ENCODE measurements around the gene AUTS2. TPM values are rescaled to one million over a fixed set of nuclear protein-coding genes. Genes with fewer than 3 reads are reported as not detected.

The AUTS2 gene
- total and polyA plus RNA-seq, 4 experiments from 2014 or later = 3.4 to 35.2 (median 25.5) TPM

GRCh38 chr7:70703785-70704184 is 1105.5 kb downstream of the AUTS2 start:
- Mint-ChIP-seq H3K4me3 (peak overlapping the region in 1 of 8 donors; percentile 17), H3K36me3 (peaks cover 2 to 12% of the 10 kb centered on the region in 2 donors), H3K9me3 (no peaks in the 10 kb centered on the region), H3K27me3 (no peaks in the 10 kb centered on the region), H3K4me1 (peaks cover 9 to 32% (median 18%) of the 10 kb centered on the region in 4 donors), H3K27ac (no peak overlapping the region)
- Histone ChIP-seq H3K4me1 (ENCODE audit: insufficient read depth, low read length) (peaks cover 11% of the 10 kb centered on the region), H3K4me3 (ENCODE audit: low read length in 2 of 2) (no peak overlapping the region), H3K27ac (ENCODE audit: low read depth, low read length) (no peak overlapping the region), H3K9me3 (ENCODE audit: control insufficient read depth in 1 of 2, low read length in 2 of 2) (no peaks in the 10 kb centered on the region), H3K27me3 (ENCODE audit: insufficient read depth, low read length) (no peaks in the 10 kb centered on the region), H3K36me3 (ENCODE audit: insufficient read depth, low read length) (no peaks in the 10 kb centered on the region)
- DNase-seq = no peak
- ChIA-PET CTCF (ENCODE audit: partially characterized antibody) (interaction anchor here (1.5 kb wide), 1 partner anchor 8 kb away, joined by 4 read pairs; no protein-coding TSS in a partner anchor), POLR2A (ENCODE audit: partially characterized antibody) (no interaction called here)
- intact Hi-C loops (cut with micrococcal nuclease) = no loop called here

GRCh38 chr7:70704831-70705346 is 1106.6 kb downstream of the AUTS2 start:
- no peaks in the 10 kb centered on the region for H3K27me3 Mint-ChIP-seq
- Histone ChIP-seq H3K27me3 (ENCODE audit: insufficient read depth, low read length) (no peaks in the 10 kb centered on the region), H3K27ac (ENCODE audit: low read depth, low read length) (no peak overlapping the region), H3K36me3 (ENCODE audit: insufficient read depth, low read length) (no peaks in the 10 kb centered on the region), H3K9me3 (ENCODE audit: control insufficient read depth in 1 of 2, low read length in 2 of 2) (no peaks in the 10 kb centered on the region), H3K4me3 (ENCODE audit: low read length in 2 of 2) (no peak overlapping the region), H3K4me1 (ENCODE audit: insufficient read depth, low read length) (peaks cover 11% of the 10 kb centered on the region)
- no peaks in the 10 kb centered on the region for H3K9me3 Mint-ChIP-seq
- POLR2A ChIA-PET (ENCODE audit: partially characterized antibody) = interaction anchor here (1.3 kb wide), 1 partner anchor 9 kb away, joined by 3 read pairs; no protein-coding TSS in a partner anchor
- intact Hi-C loops (cut with micrococcal nuclease) = no loop called here
- CTCF ChIA-PET (ENCODE audit: partially characterized antibody) = interaction anchor here (1.5 kb wide), 1 partner anchor 9 kb away, joined by 4 read pairs; no protein-coding TSS in a partner anchor
- H3K4me3 Mint-ChIP-seq = no peak overlapping the region
- peaks cover 2 to 12% of the 10 kb centered on the region in 2 donors for H3K36me3 Mint-ChIP-seq
- no peak for DNase-seq
- no peak overlapping the region for H3K27ac Mint-ChIP-seq
- peaks cover 9 to 34% (median 19%) of the 10 kb centered on the region in 4 donors for H3K4me1 Mint-ChIP-seq

- H3K9me3 ChIP-seq (ENCODE audit: control insufficient read depth in 1 of 2, low read length in 2 of 2) = no peaks in the 10 kb centered on the region
- peak overlapping the region in 1 of 7 donors; percentile 42 for H3K27ac Mint-ChIP-seq
- no peak overlapping the region for H3K27ac ChIP-seq (ENCODE audit: low read depth, low read length)
- no peak for DNase-seq
- H3K4me1 Mint-ChIP-seq = peaks cover 11 to 42% (median 25%) of the 10 kb centered on the region in 4 donors
- intact Hi-C loops (cut with micrococcal nuclease) = no loop called here
- peaks cover 2 to 12% of the 10 kb centered on the region in 2 donors for H3K36me3 Mint-ChIP-seq
- POLR2A ChIA-PET (ENCODE audit: partially characterized antibody) = no interaction called here
- H3K4me3 ChIP-seq (ENCODE audit: low read length in 2 of 2) = no peak overlapping the region
- no peaks in the 10 kb centered on the region for H3K27me3 Mint-ChIP-seq
- H3K36me3 ChIP-seq (ENCODE audit: insufficient read depth, low read length) = no peaks in the 10 kb centered on the region
- H3K4me3 Mint-ChIP-seq = no peak overlapping the region
- CTCF ChIA-PET (ENCODE audit: partially characterized antibody) = no interaction called here
- H3K27me3 ChIP-seq (ENCODE audit: insufficient read depth, low read length) = no peaks in the 10 kb centered on the region
- H3K4me1 ChIP-seq (ENCODE audit: insufficient read depth, low read length) = peaks cover 5% of the 10 kb centered on the region
- H3K9me3 Mint-ChIP-seq = no peaks in the 10 kb centered on the region
Observed at GRCh38 chr7:70706204-70706603, 1107.9 kb downstream of the AUTS2 start.

GRCh38 chr7:70706698-70707097 is 1108.4 kb downstream of the AUTS2 start:
- Mint-ChIP-seq H3K9me3 (no peaks in the 10 kb centered on the region), H3K27me3 (no peaks in the 10 kb centered on the region), H3K27ac (peak overlapping the region in 1 of 7 donors; percentile 5), H3K4me1 (peaks cover 10 to 42% (median 24%) of the 10 kb centered on the region in 4 donors), H3K4me3 (no peak overlapping the region), H3K36me3 (peaks cover 2 to 12% of the 10 kb centered on the region in 2 donors)
- intact Hi-C loops (cut with micrococcal nuclease) = no loop called here
- no peak overlapping the region for H3K27ac ChIP-seq (ENCODE audit: low read depth, low read length)
- no peak overlapping the region for H3K4me3 ChIP-seq (ENCODE audit: low read length in 2 of 2)
- H3K4me1 ChIP-seq (ENCODE audit: insufficient read depth, low read length) = peaks cover 5% of the 10 kb centered on the region
- no peaks in the 10 kb centered on the region for H3K27me3 ChIP-seq (ENCODE audit: insufficient read depth, low read length)
- CTCF ChIA-PET (ENCODE audit: partially characterized antibody) = interaction anchor here (2.6 kb wide), 1 partner anchor 9 kb away, joined by 14 read pairs; no protein-coding TSS in a partner anchor
- H3K36me3 ChIP-seq (ENCODE audit: insufficient read depth, low read length) = no peaks in the 10 kb centered on the region
- H3K9me3 ChIP-seq (ENCODE audit: control insufficient read depth in 1 of 2, low read length in 2 of 2) = no peaks in the 10 kb centered on the region
- POLR2A ChIA-PET (ENCODE audit: partially characterized antibody) = no interaction called here
- no peak for DNase-seq

DNA sequence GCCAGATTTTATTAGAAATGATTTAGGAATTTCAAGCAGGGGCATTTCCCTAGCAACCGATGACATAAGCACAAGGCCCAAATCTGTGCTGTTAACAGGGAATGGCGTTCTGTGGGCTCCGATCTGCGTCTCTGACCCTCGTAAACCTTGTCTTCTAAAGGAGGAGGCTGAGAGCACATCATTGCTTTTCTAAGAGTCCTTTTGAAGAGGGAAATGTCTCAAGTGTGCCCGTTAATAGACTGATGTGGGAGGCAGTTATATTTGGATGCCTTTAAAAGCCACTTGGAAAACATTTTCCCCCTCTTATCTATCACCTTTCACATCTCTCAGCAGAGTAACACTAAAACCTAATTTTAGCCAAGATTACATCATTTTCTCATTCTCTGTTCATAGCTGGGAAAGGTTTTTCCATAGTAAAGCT is 1109.6 kb downstream of the AUTS2 start:
- intact Hi-C loops (cut with micrococcal nuclease) = no loop called here
- POLR2A ChIA-PET (ENCODE audit: partially characterized antibody) = no interaction called here
- CTCF ChIA-PET (ENCODE audit: partially characterized antibody) = interaction anchor here (2.6 kb wide), 1 partner anchor 10 kb away, joined by 14 read pairs; no protein-coding TSS in a partner anchor
- Mint-ChIP-seq H3K27ac (peak overlapping the region in 4 of 7 donors; percentile 8 to 71 (median 14)), H3K4me3 (peak overlapping the region in 1 of 8 donors; percentile 17), H3K4me1 (peaks cover 10 to 47% (median 24%) of the 10 kb centered on the region in 4 donors), H3K9me3 (peaks cover 0 to under 1% (median 0%) of the 10 kb centered on the region in 8 donors), H3K27me3 (no peaks in the 10 kb centered on the region), H3K36me3 (peaks cover 5 to 13% of the 10 kb centered on the region in 2 donors)
- Histone ChIP-seq H3K4me3 (ENCODE audit: low read length in 2 of 2) (no peak overlapping the region), H3K9me3 (ENCODE audit: control insufficient read depth in 1 of 2, low read length in 2 of 2) (no peaks in the 10 kb centered on the region), H3K27ac (ENCODE audit: low read depth, low read length) (no peak overlapping the region), H3K27me3 (ENCODE audit: insufficient read depth, low read length) (no peaks in the 10 kb centered on the region), H3K36me3 (ENCODE audit: insufficient read depth, low read length) (no peaks in the 10 kb centered on the region), H3K4me1 (ENCODE audit: insufficient read depth, low read length) (peaks cover 5% of the 10 kb centered on the region)
- no peak for DNase-seq

DNA sequence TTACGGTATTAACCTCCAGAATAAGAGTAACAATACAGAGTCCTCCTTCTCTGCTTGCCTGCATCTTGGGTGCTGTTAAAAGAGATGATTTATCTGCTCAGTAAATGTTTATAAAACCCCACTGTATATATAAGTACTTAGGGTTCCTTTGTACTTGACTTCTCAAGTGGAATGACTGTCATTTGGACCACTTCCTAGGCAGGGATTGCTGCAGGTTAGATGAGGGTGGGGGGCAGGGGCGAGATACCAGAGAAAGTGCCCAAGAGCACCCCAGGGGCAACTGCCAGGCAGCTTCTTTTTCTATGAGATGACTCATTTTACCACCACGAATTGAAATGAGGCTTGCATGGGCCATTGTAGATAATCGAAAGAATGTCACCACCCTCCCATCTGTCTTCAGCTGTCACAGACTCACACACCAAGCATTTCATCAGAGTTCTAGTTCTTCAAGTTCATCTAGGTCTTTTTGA is 1111.8 kb downstream of the AUTS2 start:
- H3K9me3 Mint-ChIP-seq = peaks cover 0 to 5% (median 1%) of the 10 kb centered on the region in 8 donors
- H3K27ac Mint-ChIP-seq = peak overlapping the region; percentile 2 to 67 (median 50)

GRCh38 chr7:70710651-70711050 is 1112.4 kb downstream of the AUTS2 start:
- Mint-ChIP-seq H3K9me3 (peaks cover 0 to 5% (median 2%) of the 10 kb centered on the region in 8 donors), H3K36me3 (peaks cover 11 to 18% of the 10 kb centered on the region in 2 donors), H3K4me1 (peaks cover 12 to 45% (median 22%) of the 10 kb centered on the region in 4 donors), H3K27ac (peak overlapping the region; percentile 2 to 84 (median 50)), H3K27me3 (no peaks in the 10 kb centered on the region), H3K4me3 (peak overlapping the region in 2 of 8 donors; percentile 20 to 46)
- CTCF ChIA-PET (ENCODE audit: partially characterized antibody) = interaction anchor here (0.6 to 2.5 kb wide), 3 partner anchors 10 to 823 kb away, joined by 3 to 10 read pairs (median 3); no protein-coding TSS in a partner anchor
- Histone ChIP-seq H3K4me3 (ENCODE audit: low read length in 2 of 2) (no peak overlapping the region), H3K27me3 (ENCODE audit: insufficient read depth, low read length) (no peaks in the 10 kb centered on the region), H3K9me3 (ENCODE audit: control insufficient read depth in 1 of 2, low read length in 2 of 2) (no peaks in the 10 kb centered on the region), H3K36me3 (ENCODE audit: insufficient read depth, low read length) (no peaks in the 10 kb centered on the region), H3K27ac (ENCODE audit: low read depth, low read length) (no peak overlapping the region), H3K4me1 (ENCODE audit: insufficient read depth, low read length) (no peaks in the 10 kb centered on the region)
- intact Hi-C loops (cut with micrococcal nuclease) = no loop called here
- no peak for DNase-seq
- POLR2A ChIA-PET (ENCODE audit: partially characterized antibody) = no interaction called here

More for the DNA sequence above, 1111.8 kb downstream of the AUTS2 start:
- H3K36me3 ChIP-seq (ENCODE audit: insufficient read depth, low read length) = no peaks in the 10 kb centered on the region
- POLR2A ChIA-PET (ENCODE audit: partially characterized antibody) = no interaction called here
- CTCF ChIA-PET (ENCODE audit: partially characterized antibody) = interaction anchor here (1.1 to 2.5 kb wide), 2 partner anchors 10 to 11 kb away, joined by 3 to 10 read pairs; no protein-coding TSS in a partner anchor
- H3K4me1 ChIP-seq (ENCODE audit: insufficient read depth, low read length) = no peaks in the 10 kb centered on the region
- intact Hi-C loops (cut with micrococcal nuclease) = no loop called here
- no peak for DNase-seq
- no peak overlapping the region for H3K27ac ChIP-seq (ENCODE audit: low read depth, low read length)
- H3K4me3 Mint-ChIP-seq = peak overlapping the region in 1 of 8 donors; percentile 20
- peaks cover 11 to 21% of the 10 kb centered on the region in 2 donors for H3K36me3 Mint-ChIP-seq
- H3K27me3 ChIP-seq (ENCODE audit: insufficient read depth, low read length) = no peaks in the 10 kb centered on the region
- peaks cover 8 to 42% (median 22%) of the 10 kb centered on the region in 4 donors for H3K4me1 Mint-ChIP-seq
- H3K27me3 Mint-ChIP-seq = no peaks in the 10 kb centered on the region
- H3K9me3 ChIP-seq (ENCODE audit: control insufficient read depth in 1 of 2, low read length in 2 of 2) = no peaks in the 10 kb centered on the region
- H3K4me3 ChIP-seq (ENCODE audit: low read length in 2 of 2) = no peak overlapping the region

All from CD4-positive, alpha-beta memory T cell (primary cell).